T-helper 22 cell (primary cell): ENCODE measurements around the gene PRPF31.
A peak's percentile ranks its signal among the peaks of the same experiment; 100 is the strongest.

ENCODE experiments used
- DNase-seq: peaks from one replicate; pipeline ENCODE4 v3.0.0-alpha.2; 2020; ENCODE audit warnings: low read depth

Gene PRPF31

DNA sequence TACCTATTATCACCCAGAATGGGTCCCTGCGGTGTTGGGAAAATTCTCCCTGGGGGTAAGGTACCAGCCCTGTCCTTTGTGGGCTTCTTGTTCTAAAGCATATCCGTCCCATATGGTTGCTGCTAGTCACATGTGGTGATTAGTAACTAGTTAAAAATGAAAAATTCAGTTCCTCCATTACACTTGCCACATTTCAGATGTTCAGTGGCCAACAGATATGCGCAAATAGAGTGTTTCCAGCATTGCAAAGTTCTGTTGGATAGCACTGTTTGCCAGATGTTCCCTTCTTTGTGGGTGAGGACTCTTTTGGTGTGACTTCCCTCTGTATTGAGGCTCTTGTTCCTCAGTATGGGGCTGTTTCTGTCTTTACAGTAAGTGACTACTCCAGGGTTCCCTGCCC lies 25.8 kb downstream of the PRPF31 start:
- no peak for DNase-seq

DNA sequence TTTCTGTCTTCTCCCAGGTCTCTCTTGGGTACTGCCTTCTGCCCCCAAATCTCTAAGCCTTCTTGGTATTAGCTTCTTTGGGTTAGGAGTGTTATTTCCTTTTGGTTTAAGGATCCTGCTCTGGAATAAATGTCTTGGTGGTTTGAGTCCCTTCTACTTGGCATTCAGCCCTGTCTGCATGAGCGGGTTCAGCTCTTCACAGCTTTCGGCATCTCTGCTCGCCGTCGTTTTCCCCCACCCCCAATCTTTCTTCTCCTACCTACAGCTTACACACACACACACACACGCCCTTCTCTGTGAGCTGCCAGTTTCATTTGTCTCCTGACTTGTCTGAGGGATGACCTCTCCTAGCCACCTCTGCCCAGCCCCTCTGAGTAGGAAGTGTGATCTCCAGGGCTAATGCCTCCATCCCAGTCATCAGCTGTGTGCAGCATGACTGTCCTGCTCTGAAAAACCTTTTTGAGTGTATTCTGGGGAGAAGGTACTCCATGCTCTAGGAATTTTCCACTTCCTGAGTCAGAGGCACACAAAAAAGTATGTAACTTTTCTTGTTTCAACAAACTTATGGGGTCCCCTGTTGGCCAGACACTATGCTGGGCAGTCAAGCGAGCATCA lies 26.7 kb downstream of the PRPF31 start:
- no peak for DNase-seq

DNA sequence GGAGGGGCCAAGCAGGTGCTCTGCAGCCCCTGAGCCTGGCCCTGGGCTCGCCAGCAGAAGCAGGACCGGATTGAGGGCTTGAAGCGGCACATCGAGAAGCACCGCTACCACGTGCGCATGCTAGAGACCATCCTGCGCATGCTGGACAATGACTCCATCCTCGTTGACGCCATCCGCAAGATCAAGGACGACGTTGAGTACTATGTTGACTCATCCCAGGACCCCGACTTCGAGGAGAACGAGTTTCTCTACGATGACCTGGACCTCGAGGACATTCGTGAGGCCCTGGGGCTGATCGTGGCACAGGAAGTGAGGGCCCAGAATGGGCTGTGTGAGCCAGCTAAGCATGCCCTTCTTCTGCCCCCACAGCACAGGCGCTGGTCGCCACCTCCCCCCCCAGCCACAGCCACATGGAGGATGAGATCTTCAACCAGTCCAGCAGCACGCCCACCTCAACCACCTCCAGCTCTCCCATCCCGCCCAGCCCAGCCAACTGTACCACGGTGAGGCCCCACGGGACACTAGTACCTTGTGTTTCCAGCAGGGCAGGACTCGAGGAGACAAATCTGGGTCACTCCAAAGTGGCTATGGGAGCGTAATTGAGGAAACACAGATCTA lies 30.1 kb downstream of the PRPF31 start:
- no peak for DNase-seq

DNA sequence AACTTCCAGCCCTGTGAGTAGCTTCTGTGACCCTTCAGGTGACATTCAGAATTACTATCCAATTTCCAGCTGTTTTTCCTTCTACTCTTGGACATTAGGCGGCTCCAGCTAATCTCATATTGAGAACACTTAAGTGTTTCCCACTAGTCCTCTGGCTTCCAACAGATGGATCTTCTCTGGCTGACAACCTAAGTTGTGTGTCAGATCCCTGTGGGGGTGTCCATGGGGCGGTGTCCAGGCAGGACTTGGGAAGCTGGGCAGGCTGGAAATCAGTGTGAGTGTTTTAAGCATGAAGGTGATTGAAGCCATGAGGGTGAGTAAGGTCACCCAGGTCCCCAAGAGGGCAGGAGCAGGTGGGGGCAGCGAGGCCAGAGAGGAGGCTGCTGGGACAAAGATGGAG lies 32.1 kb downstream of the PRPF31 start:
- DNase-seq = no peak

DNA sequence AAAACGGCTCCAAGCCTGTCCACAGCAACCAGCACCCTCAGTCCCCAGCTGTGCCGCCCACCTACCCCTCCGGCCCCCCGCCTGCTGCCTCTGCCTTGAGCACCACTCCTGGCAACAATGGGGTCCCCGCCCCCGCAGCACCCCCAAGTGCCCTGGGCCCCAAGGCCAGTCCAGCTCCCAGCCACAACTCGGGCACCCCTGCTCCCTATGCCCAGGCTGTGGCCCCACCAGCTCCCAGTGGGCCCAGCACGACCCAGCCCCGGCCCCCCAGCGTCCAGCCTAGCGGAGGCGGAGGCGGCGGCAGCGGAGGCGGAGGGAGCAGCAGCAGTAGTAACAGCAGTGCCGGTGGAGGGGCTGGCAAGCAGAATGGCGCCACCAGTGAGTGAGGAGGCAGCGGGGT lies 32.6 kb downstream of the PRPF31 start:
- DNase-seq = no peak

DNA sequence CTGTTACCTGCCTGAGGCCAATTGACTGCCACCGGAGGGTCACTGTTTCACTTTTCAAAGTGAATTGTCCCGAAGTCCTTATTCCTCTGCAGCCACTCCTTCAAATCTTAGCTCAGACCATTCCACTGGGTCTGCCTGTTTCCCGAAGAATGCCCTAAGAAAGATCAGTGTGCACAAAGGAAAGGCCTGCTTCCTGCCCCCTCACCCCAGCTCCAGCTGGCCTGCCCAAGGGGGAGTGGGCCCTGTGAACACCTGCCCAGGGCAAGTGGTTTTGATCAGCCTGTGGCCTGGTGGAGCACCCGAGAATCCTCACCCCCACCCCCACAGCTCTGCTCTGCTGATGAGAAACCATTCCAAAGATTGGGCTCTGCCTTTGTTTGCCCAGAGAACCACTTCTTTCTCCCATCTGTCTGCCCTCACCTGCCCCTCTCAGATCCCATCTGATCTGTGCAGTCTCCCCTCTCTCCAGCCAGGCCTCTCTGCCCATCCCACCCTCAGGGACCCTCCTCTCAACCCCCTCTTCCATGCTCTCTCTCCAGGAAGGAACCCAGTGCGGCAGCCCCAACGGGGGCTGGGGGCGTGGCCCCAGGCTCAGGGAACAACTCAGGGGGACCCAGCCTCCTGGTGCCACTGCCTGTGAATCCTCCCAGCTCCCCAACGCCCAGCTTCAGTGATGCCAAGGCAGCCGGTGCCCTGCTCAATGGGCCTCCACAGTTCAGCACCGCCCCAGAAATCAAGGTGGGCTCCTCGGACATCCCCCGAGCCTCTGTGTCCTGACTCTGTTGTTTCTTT lies 33.7 kb downstream of the PRPF31 start:
- no peak for DNase-seq

DNA sequence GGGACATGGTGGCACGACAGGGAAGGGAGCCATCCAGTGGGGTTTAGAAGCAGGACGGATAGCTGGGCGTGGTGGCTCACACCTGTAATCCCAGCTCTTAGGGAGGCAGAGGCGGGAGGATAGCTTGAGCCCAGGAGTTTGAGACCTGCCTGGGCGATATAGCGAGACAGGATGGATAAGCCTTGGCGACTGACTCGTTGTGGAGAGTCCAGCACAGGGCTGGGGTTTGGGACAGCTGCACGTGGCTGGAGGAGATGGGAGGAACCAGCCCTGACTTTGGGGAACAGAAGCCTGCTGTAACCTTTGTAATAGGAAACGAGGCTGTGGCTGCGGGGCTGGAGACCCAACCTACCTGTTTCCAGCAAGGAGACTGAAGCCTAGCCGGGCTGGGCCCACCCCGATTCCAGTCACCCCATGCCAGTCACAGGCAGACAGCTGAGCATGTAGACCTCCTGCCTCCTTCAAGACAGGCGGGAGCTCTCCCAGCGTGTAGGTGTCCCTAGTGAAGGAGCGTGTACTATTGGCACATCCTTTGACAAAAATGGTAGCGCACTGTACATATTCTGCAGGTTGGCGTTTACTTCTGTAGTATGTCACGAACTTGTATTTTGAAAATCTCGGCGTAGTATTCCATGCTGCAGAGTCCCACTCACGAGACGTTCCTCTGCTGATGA lies 35.9 kb downstream of the PRPF31 start:
- no peak for DNase-seq

DNA sequence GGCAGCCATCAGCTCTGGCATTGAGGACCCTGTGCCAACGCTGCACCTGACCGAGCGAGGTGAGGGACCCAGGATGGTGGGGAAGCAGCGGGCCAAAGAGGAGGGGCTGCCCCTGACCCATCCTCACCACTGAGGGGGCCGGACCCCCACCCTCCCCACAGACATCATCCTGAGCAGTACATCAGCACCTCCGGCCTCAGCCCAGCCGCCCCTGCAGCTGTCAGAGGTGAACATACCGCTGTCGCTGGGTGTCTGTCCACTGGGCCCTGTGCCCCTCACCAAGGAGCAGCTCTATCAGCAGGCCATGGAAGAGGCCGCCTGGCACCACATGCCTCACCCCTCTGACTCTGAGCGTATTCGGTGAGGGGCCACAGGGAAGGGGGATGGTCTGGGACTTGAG lies 36.7 kb downstream of the PRPF31 start:
- no peak for DNase-seq

DNA sequence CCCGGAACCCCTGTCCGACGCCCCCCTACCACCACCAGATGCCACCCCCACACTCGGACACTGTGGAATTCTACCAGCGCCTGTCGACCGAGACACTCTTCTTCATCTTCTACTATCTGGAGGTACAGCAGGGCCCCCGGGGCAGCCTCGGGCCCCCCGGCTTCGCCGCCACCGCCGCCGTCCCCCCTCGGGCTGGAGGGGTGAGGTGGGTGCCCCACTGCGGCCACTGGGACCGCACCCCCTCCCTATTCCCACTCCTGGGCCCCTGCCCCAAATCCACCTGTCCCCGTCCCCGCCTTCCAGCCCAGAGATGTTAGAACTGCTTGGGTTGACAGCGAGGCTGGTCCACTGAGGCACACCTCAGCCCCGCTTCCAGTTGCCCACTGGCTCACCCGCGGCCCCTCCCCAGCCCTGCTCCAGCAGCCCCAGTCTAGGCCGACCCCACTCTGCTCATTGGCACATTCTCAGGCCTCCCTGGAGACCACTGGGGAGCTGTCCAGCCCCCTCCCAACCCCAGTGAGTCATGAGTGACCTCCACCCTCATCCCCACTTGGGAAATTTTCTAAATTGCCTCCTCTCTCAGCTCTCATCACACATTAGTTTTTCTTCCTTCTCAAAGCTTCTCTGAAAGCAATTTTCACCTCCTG lies 37.4 kb downstream of the PRPF31 start:
- DNase-seq = no peak

DNA sequence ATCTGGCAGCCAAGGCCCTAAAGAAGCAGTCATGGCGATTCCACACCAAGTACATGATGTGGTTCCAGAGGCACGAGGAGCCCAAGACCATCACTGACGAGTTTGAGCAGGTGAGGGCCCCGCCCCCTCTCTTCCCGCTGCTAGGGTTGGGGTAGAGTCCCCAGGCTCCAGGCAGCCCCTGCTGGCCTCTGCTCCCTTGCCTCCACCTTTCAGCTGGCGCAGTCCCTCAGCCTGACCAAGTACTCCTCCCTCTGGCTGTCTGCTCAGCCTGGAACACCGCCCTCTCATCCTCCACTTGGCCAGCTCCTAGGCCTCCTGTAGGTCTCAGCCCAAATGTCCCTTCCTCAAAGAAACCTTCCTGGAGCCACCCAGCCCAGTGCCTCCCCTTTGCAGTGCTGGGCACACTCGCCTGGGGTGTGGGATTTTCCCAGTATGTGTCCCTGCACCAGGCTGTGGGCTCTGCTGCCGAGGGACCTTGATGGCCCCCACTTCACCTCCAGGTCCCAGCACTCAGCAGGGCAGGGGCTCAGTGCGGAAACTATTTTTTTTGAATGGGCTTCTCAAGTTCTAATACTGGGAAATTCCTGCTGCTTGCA lies 38.3 kb downstream of the PRPF31 start:
- no peak for DNase-seq

DNA sequence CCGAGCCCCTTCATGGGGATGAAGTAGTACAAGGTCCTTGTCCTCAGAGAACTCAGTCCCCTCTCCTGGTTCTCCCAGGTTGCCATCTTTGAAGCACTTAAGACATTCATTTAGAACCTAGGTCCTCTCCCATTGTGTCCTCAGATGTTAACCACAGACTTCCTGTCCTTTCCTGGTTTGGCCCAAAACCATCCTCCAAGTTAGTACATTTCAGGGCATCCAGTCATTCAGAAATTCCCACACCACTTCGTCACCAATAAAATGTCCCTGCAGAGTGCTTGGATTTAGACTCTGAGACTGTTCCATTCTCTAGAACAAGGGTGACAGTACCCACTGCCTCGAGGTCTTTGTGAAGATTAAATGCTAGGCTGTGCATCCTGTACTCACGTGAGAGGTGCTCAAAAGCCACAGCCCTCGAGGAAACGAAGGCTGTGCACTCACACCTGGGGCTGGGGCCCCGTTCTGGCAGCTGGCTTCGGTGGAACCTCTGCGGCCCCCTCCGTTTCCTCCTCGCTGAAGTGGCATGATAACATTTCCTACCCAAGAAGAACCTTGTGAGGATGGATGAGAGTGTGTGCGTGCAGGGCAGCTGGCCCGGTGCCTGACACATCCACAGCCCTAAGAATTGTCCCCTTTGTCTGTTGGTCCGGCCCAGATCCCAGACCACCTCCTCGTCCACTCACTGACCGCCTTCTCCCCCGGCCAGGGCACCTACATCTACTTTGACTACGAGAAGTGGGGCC lies 39.2 kb downstream of the PRPF31 start:
- DNase-seq = no peak

DNA sequence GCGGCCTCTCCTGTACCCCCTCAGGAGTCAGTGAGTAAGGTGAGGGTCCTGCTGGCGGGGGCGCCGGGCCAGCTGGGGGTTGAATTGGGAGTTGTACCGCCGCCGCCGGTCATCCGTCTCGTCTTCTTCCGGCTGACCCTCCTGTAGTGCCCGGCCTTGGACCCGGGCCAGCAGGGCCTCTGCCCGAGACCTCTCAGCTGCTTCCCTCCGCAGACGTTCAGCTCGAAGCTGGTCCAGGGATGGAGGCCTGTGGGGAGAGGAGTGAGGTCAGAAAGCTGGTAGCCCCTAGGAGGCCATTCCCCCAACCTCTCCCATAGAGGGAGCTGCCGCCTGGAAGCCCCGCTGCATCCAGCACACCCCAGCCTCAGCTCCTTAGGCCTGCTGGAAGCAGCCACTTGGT lies 40.1 kb downstream of the PRPF31 start:
- DNase-seq = no peak

DNA sequence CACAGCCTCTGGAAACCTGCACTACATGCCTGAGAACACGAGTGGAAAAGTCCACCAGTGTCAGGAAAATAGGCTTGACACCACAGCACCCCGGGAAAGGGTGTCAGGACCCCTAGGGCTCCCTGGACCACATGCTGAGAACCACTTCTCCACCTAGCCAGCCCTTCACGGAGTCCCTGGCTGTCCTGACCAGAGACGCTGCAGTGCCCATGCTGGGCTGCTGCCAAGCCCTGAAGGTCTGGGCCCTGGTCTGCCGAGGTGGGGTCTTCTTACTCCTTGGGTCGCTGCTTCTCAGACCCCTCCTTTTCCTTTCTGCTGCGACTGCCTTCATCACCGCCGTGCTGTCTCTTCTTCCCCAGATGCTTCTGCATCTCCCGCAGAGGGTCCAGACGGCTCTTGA lies 40.9 kb downstream of the PRPF31 start:
- no peak for DNase-seq

DNA sequence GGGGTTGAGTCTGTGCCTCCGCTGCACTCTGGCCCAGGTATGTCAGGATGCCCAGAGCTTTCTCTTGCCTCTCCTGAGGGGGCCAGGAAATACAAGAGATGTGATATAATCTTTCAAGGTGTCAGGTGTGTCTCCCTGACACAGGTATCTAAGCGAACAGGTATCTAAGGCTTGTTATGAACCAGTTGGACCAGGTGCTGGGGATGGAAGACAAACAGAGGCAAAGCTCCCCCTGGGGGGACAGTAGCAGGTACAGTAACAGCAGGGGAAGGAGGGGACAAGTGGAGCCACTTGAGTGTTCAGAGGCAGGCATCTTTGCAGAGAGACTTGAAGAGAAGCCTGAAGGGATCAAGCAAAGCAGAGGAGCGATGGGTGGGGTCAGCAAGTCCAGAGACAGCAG lies 41.4 kb downstream of the PRPF31 start:
- DNase-seq = no peak

DNA sequence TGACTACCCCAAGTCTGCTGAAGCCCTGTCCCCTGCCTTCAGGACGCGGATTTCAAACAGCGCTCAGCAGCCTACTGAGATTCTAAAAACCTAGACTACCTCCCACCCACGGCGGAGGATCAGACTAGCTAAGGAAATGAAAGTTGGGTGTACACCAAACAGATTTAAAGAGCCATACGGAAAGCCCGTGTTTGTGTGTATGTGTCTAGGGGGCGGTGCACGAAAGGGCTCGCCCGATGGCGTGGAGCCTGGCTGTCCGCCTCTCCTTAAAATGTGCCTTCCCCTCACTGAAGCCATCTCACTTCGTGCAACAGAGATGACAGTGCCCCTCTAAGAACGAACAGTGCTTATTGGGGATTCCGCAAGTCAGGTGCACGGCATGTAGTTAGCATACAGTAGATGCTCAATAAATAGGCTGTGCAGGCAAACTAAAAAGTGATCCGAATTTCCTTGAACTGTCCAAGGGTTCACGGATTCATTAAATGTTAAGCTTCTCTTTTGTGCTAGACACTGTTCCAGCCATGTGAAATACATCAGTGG lies 43.3 kb downstream of the PRPF31 start:
- no peak for DNase-seq

DNA sequence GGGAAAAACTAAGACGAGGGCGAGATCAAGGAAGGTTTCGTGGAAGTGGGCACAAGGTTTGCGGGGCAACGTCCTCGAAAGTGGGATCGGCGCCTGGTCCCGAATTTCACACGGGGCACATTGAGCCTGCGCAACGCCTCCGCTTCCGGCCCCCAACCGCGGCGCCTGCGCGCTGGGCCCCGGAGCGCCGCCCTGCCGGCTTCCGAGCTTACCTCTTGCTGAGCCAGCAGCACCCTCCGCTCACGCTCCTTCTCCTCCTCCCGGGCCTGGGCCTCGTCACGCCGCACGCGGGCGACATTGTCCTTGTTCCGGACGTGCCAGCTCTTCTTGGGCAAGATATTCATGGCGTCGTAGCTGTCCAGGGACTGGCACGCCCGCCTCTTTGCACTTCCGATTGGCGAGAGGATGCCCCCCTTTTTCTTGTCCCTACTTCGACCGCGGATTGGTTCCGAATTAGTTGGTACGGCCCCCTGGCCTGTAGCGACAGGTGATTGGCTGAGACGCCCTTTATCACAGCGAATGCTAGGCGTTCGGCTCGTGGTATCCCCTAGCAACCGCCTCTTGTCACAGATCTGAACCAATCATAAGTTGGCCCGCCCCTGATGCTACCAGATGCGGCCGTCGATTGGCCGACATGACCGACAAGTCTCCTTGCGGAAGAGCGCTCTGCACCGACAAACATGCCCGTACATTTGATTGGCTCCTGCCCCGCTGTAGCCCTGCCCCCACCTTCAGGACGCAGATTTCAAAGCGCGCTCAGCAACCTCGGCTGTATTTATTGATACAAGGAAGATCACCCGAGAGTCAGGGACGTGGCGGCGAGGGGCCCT lies 44.0 kb downstream of the PRPF31 start, which contains the start of gene LENG1:
LENG1 (minus strand) TSS at position 370 of the 830 bp plus-strand sequence; CDS start at position 344, 26 bp downstream.
- DNase-seq = peak; percentile 100

DNA sequence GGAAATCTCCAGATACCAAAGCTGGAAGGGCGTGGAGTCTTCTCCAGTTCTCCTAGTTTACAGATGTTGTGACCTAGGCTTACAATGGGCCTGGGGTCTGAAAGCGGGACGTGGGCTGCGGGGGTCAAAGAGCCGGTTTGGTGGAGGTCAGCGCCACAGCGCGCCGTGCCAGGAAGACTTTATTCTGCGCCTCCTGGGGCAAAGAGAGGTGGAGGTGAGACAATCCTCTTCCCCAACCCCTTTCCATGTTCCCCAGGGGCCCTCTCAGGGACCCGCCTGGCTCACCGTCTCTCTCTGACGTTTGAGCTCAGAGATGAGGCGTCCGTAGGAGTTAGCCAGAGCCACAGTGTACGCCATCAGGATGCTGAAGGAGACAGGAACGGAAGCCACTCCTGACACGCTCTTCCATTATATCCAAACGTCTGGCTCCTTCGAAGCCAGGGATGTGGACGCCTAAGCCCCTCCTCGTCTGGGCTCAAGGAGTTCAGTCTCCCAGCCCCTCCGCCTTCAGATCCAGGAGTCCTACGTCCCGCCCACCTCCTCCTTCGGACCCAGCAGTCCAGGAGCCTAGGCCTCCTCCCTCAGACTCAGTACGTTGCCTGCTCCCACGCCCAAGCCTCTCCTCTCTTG lies 44.7 kb downstream of the PRPF31 start:
- no peak for DNase-seq

DNA sequence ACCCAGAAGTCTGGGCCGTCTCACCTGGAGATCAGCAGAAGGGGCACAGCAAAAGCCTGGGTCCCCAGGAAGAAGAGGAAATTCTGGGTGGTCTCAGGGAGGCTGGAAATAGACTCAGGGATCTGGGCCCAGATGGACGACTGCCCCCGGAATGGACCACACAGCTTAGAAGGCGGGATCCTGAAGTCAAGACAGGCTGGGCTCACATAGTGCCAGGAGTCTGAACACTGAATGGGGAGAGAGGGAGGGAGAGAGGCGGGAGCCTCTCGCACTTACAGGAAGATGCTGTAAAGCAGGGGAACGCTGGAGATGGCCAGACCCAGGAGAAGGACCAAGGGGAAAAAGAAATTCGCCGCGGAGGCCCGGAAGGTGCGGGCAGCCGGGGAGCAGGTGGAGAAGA lies 45.3 kb downstream of the PRPF31 start:
- no peak for DNase-seq

DNA sequence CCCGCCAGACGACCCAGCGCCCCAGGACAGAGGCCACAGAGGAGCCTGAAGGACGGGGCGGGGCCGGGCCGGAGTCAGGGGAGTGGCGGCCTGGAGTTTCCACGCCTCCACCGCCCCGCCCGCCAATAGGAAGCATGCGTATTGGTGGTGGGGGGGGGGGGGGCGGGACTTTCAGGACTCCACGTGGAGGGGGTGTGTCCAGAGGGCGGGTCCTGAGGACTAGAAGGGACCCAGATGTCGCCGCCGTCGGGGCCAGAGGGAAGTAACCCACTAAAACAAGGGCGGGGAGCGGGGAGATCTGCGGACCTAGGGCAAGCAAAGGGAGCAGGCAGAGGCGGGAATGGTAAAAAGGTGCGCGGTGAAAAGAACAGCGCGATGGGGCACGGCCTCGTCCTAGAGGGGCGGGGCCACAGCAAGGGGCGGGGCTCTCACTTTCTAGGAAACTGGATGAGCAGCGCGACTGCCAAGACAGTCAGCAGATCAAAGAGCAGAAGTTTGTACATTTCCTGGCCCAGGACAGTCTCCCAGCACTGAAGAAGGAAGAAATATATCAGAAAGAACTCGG lies 46.8 kb downstream of the PRPF31 start:
- peak; percentile 68 for DNase-seq
